ENCODE data around the gene CHD3. TPM values are rescaled to one million over a fixed set of nuclear protein-coding genes. Genes with fewer than 3 reads are reported as not detected.

The CHD3 gene
- total RNA-seq, 1 experiment from 2014 or later = 27.9 TPM

DNA sequence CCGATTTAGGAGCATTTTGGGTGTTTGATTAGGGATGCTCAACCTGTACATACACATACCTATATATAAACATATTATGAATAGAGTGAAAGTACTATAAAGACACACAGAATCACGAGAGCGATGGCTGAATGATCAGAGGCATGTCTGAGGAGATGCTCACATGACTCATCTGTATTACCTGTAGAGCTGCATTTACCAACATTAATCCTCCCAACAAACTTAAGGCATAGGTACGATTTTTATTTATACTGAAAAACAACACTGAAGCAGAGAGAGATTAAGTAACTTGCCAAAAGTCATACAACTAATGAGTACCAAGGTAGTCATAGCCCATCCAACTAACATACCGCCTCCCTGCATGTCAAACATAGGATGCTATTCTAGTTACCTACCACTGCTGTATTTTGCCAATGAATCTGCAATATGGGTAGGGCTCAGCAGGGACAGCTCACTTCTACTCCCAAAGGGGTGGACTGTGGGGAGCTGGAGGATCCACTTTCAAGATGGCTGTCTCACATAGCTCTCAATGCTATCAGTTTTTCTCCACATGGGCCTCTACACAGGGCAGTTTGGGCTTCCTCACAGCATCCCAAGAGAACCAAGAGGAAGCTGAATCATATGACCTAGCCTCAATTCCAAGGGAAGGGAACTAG, 23.5 kb upstream of the CHD3 start:
- no peak overlapping the region for H3K4me3 ChIP-seq (ENCODE audit: low read depth, low read length)
- Mint-ChIP-seq H3K27ac (ENCODE audit: unreplicated experiment) (no peak overlapping the region), H3K4me3 (ENCODE audit: unreplicated experiment) (no peak overlapping the region), H3K9me3 (ENCODE audit: unreplicated experiment) (no peaks in the 10 kb centered on the region), H3K4me1 (ENCODE audit: low read depth, unreplicated experiment) (peaks cover 19% of the 10 kb centered on the region), H3K36me3 (ENCODE audit: insufficient read depth, unreplicated experiment) (peaks cover 14% of the 10 kb centered on the region), H3K27me3 (ENCODE audit: insufficient read depth, unreplicated experiment) (no peaks in the 10 kb centered on the region)
- H3K9me3 ChIP-seq = no peaks in the 10 kb centered on the region
- no peak for DNase-seq
- CTCF ChIA-PET = no interaction called here
- BruUV-seq (replicated peaks) = no TSS peak
- intact Hi-C loops (cut with micrococcal nuclease; ENCODE audit: unreplicated experiment) = no loop called here
- H3K4me1 ChIP-seq = peaks cover 9% of the 10 kb centered on the region; the same call in 1 of the 2 replicates
- TF ChIP-seq, protein P1, sequence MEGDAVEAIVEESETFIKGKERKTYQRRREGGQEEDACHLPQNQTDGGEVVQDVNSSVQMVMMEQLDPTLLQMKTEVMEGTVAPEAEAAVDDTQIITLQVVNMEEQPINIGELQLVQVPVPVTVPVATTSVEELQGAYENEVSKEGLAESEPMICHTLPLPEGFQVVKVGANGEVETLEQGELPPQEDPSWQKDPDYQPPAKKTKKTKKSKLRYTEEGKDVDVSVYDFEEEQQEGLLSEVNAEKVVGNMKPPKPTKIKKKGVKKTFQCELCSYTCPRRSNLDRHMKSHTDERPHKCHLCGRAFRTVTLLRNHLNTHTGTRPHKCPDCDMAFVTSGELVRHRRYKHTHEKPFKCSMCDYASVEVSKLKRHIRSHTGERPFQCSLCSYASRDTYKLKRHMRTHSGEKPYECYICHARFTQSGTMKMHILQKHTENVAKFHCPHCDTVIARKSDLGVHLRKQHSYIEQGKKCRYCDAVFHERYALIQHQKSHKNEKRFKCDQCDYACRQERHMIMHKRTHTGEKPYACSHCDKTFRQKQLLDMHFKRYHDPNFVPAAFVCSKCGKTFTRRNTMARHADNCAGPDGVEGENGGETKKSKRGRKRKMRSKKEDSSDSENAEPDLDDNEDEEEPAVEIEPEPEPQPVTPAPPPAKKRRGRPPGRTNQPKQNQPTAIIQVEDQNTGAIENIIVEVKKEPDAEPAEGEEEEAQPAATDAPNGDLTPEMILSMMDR (IDR thresholded peaks at IDR 0.05; ENCODE audit: insufficient read depth in 1 of 2, low read depth in 1 of 2, low read length in 1 of 2, severe bottlenecking in 1 of 2, unreplicated experiment in 1 of 2) = no peak
- POLR2A ChIA-PET = interaction anchor here (0.5 kb wide), 1 partner anchor 250 kb away, joined by 3 read pairs; the partner anchor contains the start of gene FXR2
- H3K27me3 ChIP-seq (replicated peaks; ENCODE audit: control insufficient read depth, insufficient read depth, low read length) = no peaks in the 10 kb centered on the region
- H3K36me3 ChIP-seq (ENCODE audit: control insufficient read depth, insufficient read depth, low read length) = no peaks in the 10 kb centered on the region

DNA sequence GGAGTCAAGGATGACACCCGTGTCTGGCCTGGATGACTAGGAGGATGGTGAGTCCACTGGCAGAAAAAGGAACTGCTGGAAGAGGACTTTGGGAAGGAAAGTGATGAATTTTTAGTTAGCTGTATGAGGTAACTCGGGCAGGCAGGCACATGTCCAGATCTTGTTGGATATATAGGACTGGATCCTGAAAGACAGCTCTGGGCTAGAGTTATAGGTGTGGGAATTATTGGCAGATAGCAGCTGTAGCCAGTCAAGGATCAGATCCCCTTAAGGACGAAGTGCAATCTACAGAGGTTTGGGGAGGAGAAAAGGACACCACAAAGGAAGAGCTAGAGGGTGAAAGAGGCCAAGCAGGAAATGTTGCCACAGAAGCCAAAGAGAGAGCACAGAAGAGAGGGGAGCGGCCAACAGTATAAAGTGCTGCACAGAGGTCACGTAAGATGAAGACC, 20.7 kb upstream of the CHD3 start:
- peaks cover 6% of the 10 kb centered on the region for H3K36me3 Mint-ChIP-seq (ENCODE audit: insufficient read depth, unreplicated experiment)
- TF ChIP-seq, protein P1 (IDR thresholded peaks at IDR 0.05; ENCODE audit: insufficient read depth in 1 of 2, low read depth in 1 of 2, low read length in 1 of 2, severe bottlenecking in 1 of 2, unreplicated experiment in 1 of 2) = no peak
- ChIA-PET POLR2A (no interaction called here), CTCF (no interaction called here)
- no peak overlapping the region for H3K4me3 Mint-ChIP-seq (ENCODE audit: unreplicated experiment)
- peak overlapping the region; percentile 27 for H3K27ac Mint-ChIP-seq (ENCODE audit: unreplicated experiment)
- Histone ChIP-seq H3K36me3 (ENCODE audit: control insufficient read depth, insufficient read depth, low read length) (no peaks in the 10 kb centered on the region), H3K4me1 (peaks cover 9% of the 10 kb centered on the region; the same call in 1 of the 2 replicates), H3K9me3 (no peaks in the 10 kb centered on the region), H3K27me3 (replicated peaks; ENCODE audit: control insufficient read depth, insufficient read depth, low read length) (no peaks in the 10 kb centered on the region), H3K4me3 (ENCODE audit: low read depth, low read length) (no peak overlapping the region)
- intact Hi-C loops (cut with micrococcal nuclease; ENCODE audit: unreplicated experiment) = no loop called here
- peaks cover 14% of the 10 kb centered on the region for H3K4me1 Mint-ChIP-seq (ENCODE audit: low read depth, unreplicated experiment)
- H3K27me3 Mint-ChIP-seq (ENCODE audit: insufficient read depth, unreplicated experiment) = no peaks in the 10 kb centered on the region
- BruUV-seq (replicated peaks) = no TSS peak
- DNase-seq = no peak
- no peaks in the 10 kb centered on the region for H3K9me3 Mint-ChIP-seq (ENCODE audit: unreplicated experiment)

DNA sequence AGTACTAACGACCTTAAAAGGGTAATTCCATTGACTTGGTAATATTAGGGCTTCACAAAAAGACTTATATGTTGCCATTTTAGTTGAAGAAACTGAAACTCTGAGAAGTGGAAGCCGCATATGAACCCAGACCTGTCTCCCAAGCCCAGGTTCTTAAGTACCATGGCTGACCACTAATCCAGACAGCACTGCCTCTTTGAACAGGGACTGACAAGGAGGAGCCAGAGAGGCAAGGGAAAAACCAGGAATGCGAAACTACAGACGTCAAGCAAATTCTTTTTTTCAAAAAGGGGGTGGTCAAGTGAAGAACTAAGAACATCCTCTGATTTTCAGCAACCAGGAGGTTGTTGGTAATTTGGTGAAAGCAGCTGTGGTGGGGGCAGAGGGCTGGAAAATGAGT, 15.5 kb upstream of the CHD3 start:
- CTCF ChIA-PET = no interaction called here
- no peaks in the 10 kb centered on the region for H3K36me3 ChIP-seq (ENCODE audit: control insufficient read depth, insufficient read depth, low read length)
- DNase-seq = no peak
- H3K9me3 ChIP-seq = no peaks in the 10 kb centered on the region
- TF ChIP-seq, protein P1 (IDR thresholded peaks at IDR 0.05; ENCODE audit: insufficient read depth in 1 of 2, low read depth in 1 of 2, low read length in 1 of 2, severe bottlenecking in 1 of 2, unreplicated experiment in 1 of 2) = no peak
- Mint-ChIP-seq H3K9me3 (ENCODE audit: unreplicated experiment) (no peaks in the 10 kb centered on the region), H3K4me1 (ENCODE audit: low read depth, unreplicated experiment) (peaks cover 18% of the 10 kb centered on the region), H3K27me3 (ENCODE audit: insufficient read depth, unreplicated experiment) (no peaks in the 10 kb centered on the region), H3K4me3 (ENCODE audit: unreplicated experiment) (no peak overlapping the region), H3K27ac (ENCODE audit: unreplicated experiment) (no peak overlapping the region), H3K36me3 (ENCODE audit: insufficient read depth, unreplicated experiment) (no peaks in the 10 kb centered on the region)
- POLR2A ChIA-PET = no interaction called here
- intact Hi-C loops (cut with micrococcal nuclease; ENCODE audit: unreplicated experiment) = no loop called here
- no TSS peak for BruUV-seq (replicated peaks)
- no peaks in the 10 kb centered on the region for H3K27me3 ChIP-seq (replicated peaks; ENCODE audit: control insufficient read depth, insufficient read depth, low read length)
- H3K4me1 ChIP-seq = no peaks in the 10 kb centered on the region
- H3K4me3 ChIP-seq (ENCODE audit: low read depth, low read length) = no peak overlapping the region

All from Caco-2 (cell line).